Measurements from ENCODE around the gene TBC1D21. TPM values are rescaled to one million over a fixed set of nuclear protein-coding genes. Genes with fewer than 3 reads are reported as not detected.

The TBC1D21 gene
- total RNA-seq, 1 experiment from 2014 or later, result not detected

DNA sequence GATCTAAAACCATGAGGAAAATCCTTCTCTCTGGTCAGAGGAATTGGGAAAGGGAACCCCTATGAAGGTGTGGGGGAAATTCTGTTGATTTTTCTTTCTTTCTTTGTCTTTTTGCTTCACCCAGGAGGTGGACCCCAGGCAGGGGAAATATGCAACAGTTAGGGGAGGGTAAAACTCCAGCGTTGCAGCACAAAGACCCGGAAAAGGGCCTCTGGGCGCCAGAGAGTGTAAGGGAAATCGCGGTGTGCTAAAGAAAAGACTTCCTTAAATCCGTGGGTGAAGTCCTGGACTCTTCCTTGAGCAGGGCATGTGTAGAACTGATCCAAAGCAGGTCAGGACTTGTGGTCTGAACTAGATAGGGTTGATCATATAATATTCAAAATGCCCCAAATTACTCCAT is 11.1 kb upstream of the TBC1D21 start:
- Histone ChIP-seq H3K9me2 (ENCODE audit: insufficient read depth) (no peaks in the 10 kb centered on the region), H3K36me3 (ENCODE audit: low read depth) (no peaks in the 10 kb centered on the region), H2AFZ (no peak overlapping the region), H3K27me3 (ENCODE audit: insufficient read depth, low read depth) (peaks cover 91% of the 10 kb centered on the region), H3K4me1 (replicated peaks; ENCODE audit: insufficient read depth) (no peaks in the 10 kb centered on the region), H3F3A (ENCODE audit: insufficient read depth, low read depth) (no peaks in the 10 kb centered on the region), H3K9me3 (ENCODE audit: insufficient read depth, low read depth) (no peaks in the 10 kb centered on the region), H3K79me2 (ENCODE audit: low read depth) (no peaks in the 10 kb centered on the region), H4K20me1 (ENCODE audit: insufficient read depth) (no peaks in the 10 kb centered on the region), H3K27ac (no peak overlapping the region), H3K4me2 (no peak overlapping the region), H3K4me3 (no peak overlapping the region)
- DNase-seq, result no peak
- ChIA-PET CTCF (no interaction called here), POLR2A (ENCODE audit: unreplicated experiment) (no interaction called here)
- BruUV-seq (replicated peaks), result no TSS peak
- intact Hi-C loops (cut with micrococcal nuclease; ENCODE audit: unreplicated experiment), result no loop called here
- TF ChIP-seq EZH2 (IDR thresholded peaks at IDR 0.05; ENCODE audit: low read depth), result no peak
- TF ChIP-seq, protein P1, sequence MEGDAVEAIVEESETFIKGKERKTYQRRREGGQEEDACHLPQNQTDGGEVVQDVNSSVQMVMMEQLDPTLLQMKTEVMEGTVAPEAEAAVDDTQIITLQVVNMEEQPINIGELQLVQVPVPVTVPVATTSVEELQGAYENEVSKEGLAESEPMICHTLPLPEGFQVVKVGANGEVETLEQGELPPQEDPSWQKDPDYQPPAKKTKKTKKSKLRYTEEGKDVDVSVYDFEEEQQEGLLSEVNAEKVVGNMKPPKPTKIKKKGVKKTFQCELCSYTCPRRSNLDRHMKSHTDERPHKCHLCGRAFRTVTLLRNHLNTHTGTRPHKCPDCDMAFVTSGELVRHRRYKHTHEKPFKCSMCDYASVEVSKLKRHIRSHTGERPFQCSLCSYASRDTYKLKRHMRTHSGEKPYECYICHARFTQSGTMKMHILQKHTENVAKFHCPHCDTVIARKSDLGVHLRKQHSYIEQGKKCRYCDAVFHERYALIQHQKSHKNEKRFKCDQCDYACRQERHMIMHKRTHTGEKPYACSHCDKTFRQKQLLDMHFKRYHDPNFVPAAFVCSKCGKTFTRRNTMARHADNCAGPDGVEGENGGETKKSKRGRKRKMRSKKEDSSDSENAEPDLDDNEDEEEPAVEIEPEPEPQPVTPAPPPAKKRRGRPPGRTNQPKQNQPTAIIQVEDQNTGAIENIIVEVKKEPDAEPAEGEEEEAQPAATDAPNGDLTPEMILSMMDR (conservative IDR thresholded peaks at IDR 0.05), result no peak

GRCh38 chr15:73865379-73865778 is 8.0 kb upstream of the TBC1D21 start:
- H3F3A ChIP-seq (ENCODE audit: insufficient read depth, low read depth), result no peaks in the 10 kb centered on the region
- intact Hi-C loops (cut with micrococcal nuclease; ENCODE audit: unreplicated experiment), result no loop called here
- no peak overlapping the region for H3K4me2 ChIP-seq
- no peak overlapping the region for H3K27ac ChIP-seq
- no peak overlapping the region for H2AFZ ChIP-seq
- ChIA-PET CTCF (no interaction called here), POLR2A (ENCODE audit: unreplicated experiment) (no interaction called here)
- TF ChIP-seq, protein P1 (conservative IDR thresholded peaks at IDR 0.05), result no peak
- no peak for TF ChIP-seq EZH2 (IDR thresholded peaks at IDR 0.05; ENCODE audit: low read depth)
- H3K4me1 ChIP-seq (replicated peaks; ENCODE audit: insufficient read depth), result no peaks in the 10 kb centered on the region
- no peaks in the 10 kb centered on the region for H3K9me3 ChIP-seq (ENCODE audit: insufficient read depth, low read depth)
- H3K9me2 ChIP-seq (ENCODE audit: insufficient read depth), result no peaks in the 10 kb centered on the region
- no peaks in the 10 kb centered on the region for H3K36me3 ChIP-seq (ENCODE audit: low read depth)
- peaks cover 93% of the 10 kb centered on the region for H3K27me3 ChIP-seq (ENCODE audit: insufficient read depth, low read depth)
- DNase-seq, result no peak
- H4K20me1 ChIP-seq (ENCODE audit: insufficient read depth), result no peaks in the 10 kb centered on the region; the same call in 1 of the 2 replicates
- no TSS peak for BruUV-seq (replicated peaks)
- H3K79me2 ChIP-seq (ENCODE audit: low read depth), result no peaks in the 10 kb centered on the region
- H3K4me3 ChIP-seq, result no peak overlapping the region

DNA sequence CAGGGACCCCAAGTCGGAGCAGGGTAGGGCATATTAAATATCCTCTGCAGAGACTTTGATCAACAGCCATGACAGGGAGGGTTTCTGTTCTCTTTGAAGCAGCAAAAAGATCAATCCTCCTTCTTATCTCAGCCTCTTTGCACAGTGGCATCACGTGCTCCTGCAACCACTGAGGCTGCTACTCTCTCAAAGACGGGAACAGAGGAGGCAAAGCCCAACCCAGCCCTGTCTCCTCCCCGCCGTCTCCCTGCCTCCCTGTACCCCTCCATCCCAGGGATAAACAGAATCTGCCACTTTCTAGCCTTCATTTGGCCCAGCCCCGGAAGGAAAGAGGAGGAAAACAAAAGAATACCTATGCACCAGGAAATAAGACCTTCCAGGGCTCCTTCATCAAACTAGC is 7.5 kb upstream of the TBC1D21 start:
- Histone ChIP-seq H3K9me3 (ENCODE audit: insufficient read depth, low read depth) (no peaks in the 10 kb centered on the region), H3F3A (ENCODE audit: insufficient read depth, low read depth) (no peaks in the 10 kb centered on the region), H3K4me3 (no peak overlapping the region), H3K4me2 (no peak overlapping the region), H3K36me3 (ENCODE audit: low read depth) (no peaks in the 10 kb centered on the region), H3K27ac (no peak overlapping the region), H3K27me3 (ENCODE audit: insufficient read depth, low read depth) (peaks cover 93% of the 10 kb centered on the region), H2AFZ (no peak overlapping the region), H3K9me2 (ENCODE audit: insufficient read depth) (no peaks in the 10 kb centered on the region), H4K20me1 (ENCODE audit: insufficient read depth) (no peaks in the 10 kb centered on the region; the same call in 1 of the 2 replicates), H3K4me1 (replicated peaks; ENCODE audit: insufficient read depth) (no peaks in the 10 kb centered on the region), H3K79me2 (ENCODE audit: low read depth) (no peaks in the 10 kb centered on the region)
- TF ChIP-seq EZH2 (IDR thresholded peaks at IDR 0.05; ENCODE audit: low read depth), result no peak
- TF ChIP-seq, protein P1 (conservative IDR thresholded peaks at IDR 0.05), result no peak
- POLR2A ChIA-PET (ENCODE audit: unreplicated experiment), result no interaction called here
- CTCF ChIA-PET, result interaction anchor here (0.6 kb wide), 1 partner anchor 67 kb away, joined by 3 read pairs; no protein-coding TSS in a partner anchor
- intact Hi-C loops (cut with micrococcal nuclease; ENCODE audit: unreplicated experiment), result no loop called here
- DNase-seq, result no peak
- no TSS peak for BruUV-seq (replicated peaks)

All from PC-9 (cell line).